GM23338 (cell line): ENCODE results near the gene PCBP3. TPM values are rescaled to one million over a fixed set of nuclear protein-coding genes. Genes with fewer than 3 reads are reported as not detected.

Experiments
- ATAC-seq: fragments of 200-7000 bp; cut with Tn5 transposase; 3 replicates; pipeline ENCODE4 v1.9.1; 2020
- DNase-seq: peaks from one replicate; pipeline ENCODE4 v3.0.0-alpha.2; 2015; ENCODE audit warnings: low spot score
- H2AFZ ChIP-seq: fragments of 200-600 bp; sonication (generic); 2 replicates; pipeline ENCODE4 v1.8.0; 2016; ENCODE audit warnings: antibody characterized with exemption, mild to moderate bottlenecking, moderate library complexity
- H3F3A ChIP-seq: fragments of 200-600 bp; sonication (generic); replicated peaks from 2 replicates; pipeline ENCODE4 v1.8.0; 2017; ENCODE audit warnings: antibody characterized with exemption, mixed run types, low read depth
- H3K27ac ChIP-seq: fragments of 200-600 bp; sonication (generic); 2 replicates; pipeline ENCODE4 v1.6.1; 2016; ENCODE audit warnings: low read depth
- H3K27me3 ChIP-seq: fragments of 200-600 bp; sonication (generic); 2 replicates; pipeline ENCODE4 v1.8.0; 2016; ENCODE audit warnings: mild to moderate bottlenecking, mixed run types, moderate library complexity; ENCODE audit not compliant: insufficient read depth
- H3K36me3 ChIP-seq: fragments of 200-600 bp; sonication (generic); 2 replicates; pipeline ENCODE4 v1.8.0; 2016; ENCODE audit warnings: mild to moderate bottlenecking; ENCODE audit not compliant: insufficient read depth
- H3K4me1 ChIP-seq: fragments of 200-600 bp; sonication (generic); 2 replicates; pipeline ENCODE4 v1.8.0; 2016; ENCODE audit warnings: mild to moderate bottlenecking, moderate library complexity; ENCODE audit not compliant: insufficient read depth
- H3K4me2 ChIP-seq: fragments of 200-600 bp; sonication (generic); 2 replicates; pipeline ENCODE4 v1.7.1; 2017; ENCODE audit warnings: mixed run types
- H3K4me3 ChIP-seq: fragments of 200-600 bp; sonication (generic); 2 replicates; pipeline ENCODE4 v1.6.1; 2016; ENCODE audit warnings: mixed run types
- H3K79me2 ChIP-seq: fragments of 200-600 bp; sonication (generic); replicated peaks from 2 replicates; pipeline ENCODE4 v1.8.0; 2017; ENCODE audit warnings: mild to moderate bottlenecking; ENCODE audit not compliant: insufficient read depth
- H3K9me2 ChIP-seq: fragments of 200-600 bp; sonication (generic); 2 replicates; pipeline ENCODE4 v1.8.0; 2017; ENCODE audit not compliant: insufficient read depth
- H4K20me1 ChIP-seq: fragments of 200-600 bp; sonication (generic); replicated peaks from 2 replicates; pipeline ENCODE4 v1.8.0; 2017; ENCODE audit warnings: mild to moderate bottlenecking; ENCODE audit not compliant: insufficient read depth
- H3K27ac Mint-ChIP-seq: 2 replicates; pipeline ENCODE4 v1.8.0; 2020; ENCODE audit warnings: inconsistent platforms, mild to moderate bottlenecking, moderate library complexity, mixed read lengths
- H3K27me3 Mint-ChIP-seq: 3 replicates; pipeline ENCODE4 v1.8.0; 2022; ENCODE audit warnings: low read depth, mild to moderate bottlenecking, moderate library complexity, mixed read lengths, inconsistent platforms; ENCODE audit not compliant: insufficient read depth, poor library complexity
- H3K36me3 Mint-ChIP-seq: 3 replicates; pipeline ENCODE4 v1.8.0; 2021; ENCODE audit warnings: low read depth, mild to moderate bottlenecking, inconsistent platforms, moderate library complexity, mixed read lengths
- H3K4me1 Mint-ChIP-seq: 3 replicates; pipeline ENCODE4 v1.8.0; 2020; ENCODE audit warnings: mild to moderate bottlenecking, inconsistent platforms, mixed read lengths
- H3K4me3 Mint-ChIP-seq: 3 replicates; pipeline ENCODE4 v1.8.0; 2021; ENCODE audit warnings: moderate library complexity, mild to moderate bottlenecking, inconsistent platforms, mixed read lengths
- H3K9me3 Mint-ChIP-seq: 3 replicates; pipeline ENCODE4 v1.8.0; 2020; ENCODE audit warnings: moderate library complexity, mild to moderate bottlenecking, inconsistent platforms, mixed read lengths
- CREB1 ChIP-seq: fragments of 250-450 bp; sonication (Bioruptor Pico); IDR thresholded peaks from 2 replicates; pipeline ENCODE4 v1.5.0; 2020; ENCODE audit warnings: low read depth, mild to moderate bottlenecking, moderate library complexity
- CTCF ChIP-seq, 2 experiments: fragments of 200-600 bp in 1 of 2; sonication (generic) in 1 of 2; conservative IDR thresholded peaks; 2 replicates each; pipeline versions ENCODE4 v1.5.1 to v1.6.1; 2016 to 2017; ENCODE audit warnings: antibody characterized with exemption in 2 of 2, low read depth in 2 of 2, mild to moderate bottlenecking in 2 of 2, moderate library complexity in 1 of 2
- ETS1 ChIP-seq: IDR thresholded peaks from 2 replicates; pipeline ENCODE4 v1.6.1; 2016; ENCODE audit warnings: antibody characterized with exemption
- EZH2 ChIP-seq: fragments of 200-600 bp; sonication (generic); IDR thresholded peaks from one replicate; pipeline ENCODE4 v1.8.0; 2017; ENCODE audit warnings: antibody characterized with exemption, mild to moderate bottlenecking, low read depth; ENCODE audit not compliant: unreplicated experiment
- EZH2phosphoT487 ChIP-seq: fragments of 200-600 bp; sonication (generic); IDR thresholded peaks from one replicate; pipeline ENCODE4 v1.8.1; 2018; ENCODE audit warnings: antibody characterized with exemption; ENCODE audit not compliant: unreplicated experiment
- JUNB ChIP-seq: IDR thresholded peaks from one replicate; pipeline ENCODE4 v1.6.1; 2016; ENCODE audit warnings: antibody characterized with exemption; ENCODE audit not compliant: unreplicated experiment
- NANOG ChIP-seq: IDR thresholded peaks from 2 replicates; pipeline ENCODE4 v1.6.1; 2016; ENCODE audit warnings: antibody characterized with exemption, borderline replicate concordance
- POLR2AphosphoS5 ChIP-seq: IDR thresholded peaks from 2 replicates; pipeline ENCODE4 v1.6.1; 2016; ENCODE audit warnings: antibody characterized with exemption, low read depth
- STAT1 ChIP-seq: IDR thresholded peaks from one replicate; pipeline ENCODE4 v1.6.1; 2016; ENCODE audit warnings: antibody characterized with exemption; ENCODE audit not compliant: unreplicated experiment
- ZNF114 ChIP-seq: fragments of 250-450 bp; sonication (Bioruptor Pico); IDR thresholded peaks from 2 replicates; pipeline ENCODE4 v1.5.0; 2020; ENCODE audit warnings: mild to moderate bottlenecking, moderate library complexity
- ZNF462 ChIP-seq: fragments of 250-450 bp; sonication (Bioruptor Pico); IDR thresholded peaks from 2 replicates; pipeline ENCODE4 v1.5.0; 2020; ENCODE audit warnings: mild to moderate bottlenecking, moderate library complexity
- polyA plus RNA-seq: library from polyadenylated mRNA; unstranded; fragments of >200 nt; fragmentation: Nextera tagmentation; extraction: Ambion mirVana; gene quantifications from 2 replicates; pipeline ENCODE4 v1.2.1, GENCODE V29; 2016
- total RNA-seq: library from RNA; depleted of rRNA; stranded (reverse); fragments of >200 nt; shearing (Covaris generic); gene quantifications from 2 replicates; pipeline ENCODE4 v1.2.3, GENCODE V29; 2014

The PCBP3 gene
- total and polyA plus RNA-seq, 2 experiments from 2014 or later, result 7.1 to 9.1 TPM

- no peak for ATAC-seq
Observed at GRCh38 chr21:45788637-45789506, 145.3 kb downstream of the PCBP3 start.

More at GRCh38 chr21:45788637-45789506, 145.3 kb downstream of the PCBP3 start:
- H3K4me3 ChIP-seq, result no peak overlapping the region
- no peaks in the 10 kb centered on the region for H3K4me1 Mint-ChIP-seq
- no peaks in the 10 kb centered on the region for H3K4me1 ChIP-seq
- H3K27ac ChIP-seq, result no peak overlapping the region
- H3K27me3 Mint-ChIP-seq, result peaks cover 7% of the 10 kb centered on the region
- no peak for DNase-seq
- TF ChIP-seq CREB1 (CRISPR knock-in tag) (no peak), POLR2AphosphoS5 (no peak), ETS1 (no peak), CTCF (conservative IDR thresholded peaks at IDR 0.05; ENCODE audit: low read depth in 2 of 2) (no peak), ZNF462 (CRISPR knock-in tag) (no peak), ZNF114 (CRISPR knock-in tag) (no peak), EZH2 (no peak), JUNB (no peak), EZH2phosphoT487 (no peak), NANOG (no peak), STAT1 (no peak)
- no peaks in the 10 kb centered on the region; the same call in 1 of the 3 replicates for H3K9me3 Mint-ChIP-seq
- H3K36me3 Mint-ChIP-seq, result peaks cover 5% of the 10 kb centered on the region; the same call in 2 of the 3 replicates
- H3K4me2 ChIP-seq, result no peak overlapping the region
- H3K27me3 ChIP-seq, result no peaks in the 10 kb centered on the region
- H2AFZ ChIP-seq, result no peak overlapping the region
- H3K4me3 Mint-ChIP-seq, result no peak overlapping the region
- no peak overlapping the region for H3K27ac Mint-ChIP-seq
- H3K79me2 ChIP-seq, result no peaks in the 10 kb centered on the region
- H4K20me1 ChIP-seq, result no peaks in the 10 kb centered on the region
- no peaks in the 10 kb centered on the region for H3K9me2 ChIP-seq
- H3F3A ChIP-seq, result no peaks in the 10 kb centered on the region
- H3K36me3 ChIP-seq, result no peaks in the 10 kb centered on the region
